AG09309 (cell line): ENCODE data around the gene C6orf141.

ENCODE experiments used
- DNase-seq: peaks from one replicate; pipeline ENCODE4 v3.0.0-alpha.2; 2010; ENCODE audit warnings: low read depth
- H3K4me3 ChIP-seq: 2 replicates; pipeline ENCODE4 v1.5.1; 2011; ENCODE audit warnings: mild to moderate bottlenecking, low read depth, low read length, moderate library complexity; ENCODE audit not compliant: control insufficient read depth
- CTCF ChIP-seq: IDR thresholded peaks from 2 replicates; pipeline ENCODE4 v1.5.1; 2011; ENCODE audit warnings: mild to moderate bottlenecking, low read depth, low read length, inconsistent platforms; ENCODE audit not compliant: insufficient read depth, control insufficient read depth; ENCODE audit errors: missing control alignments

Gene C6orf141

GRCh38 chr6:49515485-49516146, 34.9 kb upstream of the C6orf141 start:
- DNase-seq: no peak
- no peak for TF ChIP-seq CTCF
- H3K4me3 ChIP-seq: no peak overlapping the region

- TF ChIP-seq CTCF: no peak
- no peak for DNase-seq
- H3K4me3 ChIP-seq: no peak overlapping the region
Measured at GRCh38 chr6:49516147-49516505, 34.3 kb upstream of the C6orf141 start.

GRCh38 chr6:49517919-49518318, 32.5 kb upstream of the C6orf141 start:
- no peak for DNase-seq
- TF ChIP-seq CTCF: no peak

GRCh38 chr6:49519660-49520059, 30.8 kb upstream of the C6orf141 start:
- TF ChIP-seq CTCF: no peak
- no peak overlapping the region for H3K4me3 ChIP-seq
- no peak for DNase-seq

More at GRCh38 chr6:49517919-49518318, 32.5 kb upstream of the C6orf141 start:
- no peak overlapping the region for H3K4me3 ChIP-seq

GRCh38 chr6:49522710-49523593, 27.5 kb upstream of the C6orf141 start:
- no peak for DNase-seq
- TF ChIP-seq CTCF: no peak
- H3K4me3 ChIP-seq: no peak overlapping the region

GRCh38 chr6:49523901-49524300, 26.6 kb upstream of the C6orf141 start:
- no peak for TF ChIP-seq CTCF
- no peak overlapping the region for H3K4me3 ChIP-seq
- DNase-seq: no peak
